CD8-positive, alpha-beta memory T cell (primary cell): ENCODE measurements around the gene DCP1B. TPM values are rescaled to one million over a fixed set of nuclear protein-coding genes. Genes with fewer than 3 reads are reported as not detected.

Source experiments
- CTCF ChIA-PET: fragments of 350-600 bp; sonication (Branson Sonifier 250); formaldehyde crosslinking; loops from one replicate; lab custom pipeline; 2021; ENCODE audit warnings: antibody characterized with exemption; lab: Charles Lee
- POLR2A ChIA-PET: fragments of 350-600 bp; sonication (Branson Sonifier 250); formaldehyde crosslinking; loops from one replicate; lab custom pipeline; 2021; ENCODE audit warnings: antibody characterized with exemption; lab: Charles Lee
- DNase-seq, 5 donors: peaks; one replicate each; pipeline versions ENCODE4 v3.0.0 to v3.0.0-alpha.2; 2020 to 2022; ENCODE audit warnings: mixed read lengths in 1 of 5
- H3K27ac ChIP-seq: one replicate; pipeline ENCODE4 v1.7.0; 2013; ENCODE audit warnings: low read depth, mild to moderate bottlenecking, low read length, moderate library complexity
- H3K27me3 ChIP-seq: 2 replicates; pipeline ENCODE4 v1.7.0; 2013; ENCODE audit warnings: low read length, mild to moderate bottlenecking; ENCODE audit not compliant: insufficient read depth, poor library complexity, severe bottlenecking
- H3K36me3 ChIP-seq: 2 replicates; pipeline ENCODE4 v1.7.0; 2013; ENCODE audit warnings: mild to moderate bottlenecking, low read length, moderate library complexity; ENCODE audit not compliant: insufficient read depth
- H3K4me1 ChIP-seq: 2 replicates; pipeline ENCODE4 v1.7.0; 2013; ENCODE audit warnings: mild to moderate bottlenecking, low read length, moderate library complexity; ENCODE audit not compliant: insufficient read depth
- H3K4me3 ChIP-seq: 2 replicates; pipeline ENCODE4 v1.7.0; 2013; ENCODE audit warnings: mild to moderate bottlenecking, low read length
- H3K9me3 ChIP-seq: 2 replicates; pipeline ENCODE4 v1.7.0; 2013; ENCODE audit warnings: mild to moderate bottlenecking, low read length
- H3K27ac Mint-ChIP-seq, 8 donors: one replicate each; pipeline ENCODE4 v1.8.0; 2020 to 2021; ENCODE audit warnings: mixed read lengths in 8 of 8, mild to moderate bottlenecking in 6 of 8, inconsistent platforms in 3 of 8, moderate library complexity in 3 of 8
- H3K27me3 Mint-ChIP-seq, 2 donors: one replicate each; pipeline ENCODE4 v1.8.0; 2020 to 2021; ENCODE audit warnings: mixed read lengths in 2 of 2, mild to moderate bottlenecking in 1 of 2, moderate library complexity in 1 of 2
- H3K36me3 Mint-ChIP-seq, 3 donors: one replicate each; pipeline ENCODE4 v1.8.0; 2020 to 2021; ENCODE audit warnings: mixed read lengths in 3 of 3, inconsistent platforms in 1 of 3, mild to moderate bottlenecking in 1 of 3
- H3K4me1 Mint-ChIP-seq, 3 donors: one replicate each; pipeline ENCODE4 v1.8.0; 2020 to 2021; ENCODE audit warnings: mixed read lengths in 3 of 3, inconsistent platforms in 1 of 3, mild to moderate bottlenecking in 1 of 3
- H3K4me3 Mint-ChIP-seq, 7 donors: one replicate each; pipeline ENCODE4 v1.8.0; 2020 to 2021; ENCODE audit warnings: mixed read lengths in 7 of 7, mild to moderate bottlenecking in 6 of 7, moderate library complexity in 4 of 7, inconsistent platforms in 2 of 7
- H3K9me3 Mint-ChIP-seq, 5 donors: one replicate each; pipeline ENCODE4 v1.8.0; 2020 to 2022; ENCODE audit warnings: mixed read lengths in 5 of 5, mild to moderate bottlenecking in 3 of 5, moderate library complexity in 2 of 5, inconsistent platforms in 1 of 5
- polyA plus RNA-seq: library from polyadenylated mRNA; unstranded; fragments of 300-500 nt; fragmentation: Illumina TruSeq; gene quantifications from one replicate; pipeline ENCODE4 v1.2.3, GENCODE V29; 2021
- total RNA-seq, 2 experiments: library from RNA; stranded (reverse); gene quantifications; one replicate each; pipeline ENCODE4 v1.2.3, GENCODE V29; 2021

Gene DCP1B
- total and polyA plus RNA-seq, 3 experiments from 2014 or later = 13.9 to 26.0 (median 16.7) TPM

GRCh38 chr12:1912580-1913376 is 91.5 kb downstream of the DCP1B start:
- Mint-ChIP-seq H3K36me3 (peaks cover 0 to 3% (median 0%) of the 10 kb centered on the region in 3 donors), H3K4me3 (peak overlapping the region in 1 of 7 donors; percentile 61), H3K27ac (no peak overlapping the region), H3K27me3 (peaks cover 3 to 20% of the 10 kb centered on the region in 2 donors), H3K9me3 (peaks cover 0 to 1% (median 0%) of the 10 kb centered on the region in 5 donors), H3K4me1 (peaks cover 23 to 25% (median 23%) of the 10 kb centered on the region in 3 donors)
- H3K27ac ChIP-seq = no peak overlapping the region
- no peaks in the 10 kb centered on the region for H3K27me3 ChIP-seq
- peaks cover 25% of the 10 kb centered on the region for H3K4me1 ChIP-seq
- CTCF ChIA-PET = no interaction called here
- POLR2A ChIA-PET = no interaction called here
- H3K4me3 ChIP-seq = no peak overlapping the region
- no peaks in the 10 kb centered on the region for H3K9me3 ChIP-seq
- no peaks in the 10 kb centered on the region for H3K36me3 ChIP-seq
- no peak for DNase-seq

- H3K9me3 ChIP-seq = no peaks in the 10 kb centered on the region
- DNase-seq = no peak
- no peaks in the 10 kb centered on the region for H3K27me3 ChIP-seq
- CTCF ChIA-PET = no interaction called here
- peaks cover 20% of the 10 kb centered on the region for H3K4me1 ChIP-seq
- POLR2A ChIA-PET = no interaction called here
- H3K36me3 ChIP-seq = no peaks in the 10 kb centered on the region
- H3K27me3 Mint-ChIP-seq = peaks cover 1 to 28% of the 10 kb centered on the region in 2 donors
- H3K4me3 ChIP-seq = no peak overlapping the region
- H3K4me1 Mint-ChIP-seq = peaks cover 25 to 30% (median 25%) of the 10 kb centered on the region in 3 donors
- no peak overlapping the region for H3K4me3 Mint-ChIP-seq
- peaks cover 0 to 7% (median 0%) of the 10 kb centered on the region in 3 donors for H3K36me3 Mint-ChIP-seq
- peaks cover 0 to 7% (median 4%) of the 10 kb centered on the region in 5 donors for H3K9me3 Mint-ChIP-seq
- H3K27ac Mint-ChIP-seq = no peak overlapping the region
- no peak overlapping the region for H3K27ac ChIP-seq
These were observed 92.4 kb downstream of the DCP1B start for GRCh38 chr12:1911598-1912575.

- no peak overlapping the region for H3K4me3 Mint-ChIP-seq
- ChIA-PET POLR2A (no interaction called here), CTCF (no interaction called here)
- peaks cover 0 to 13% (median 0%) of the 10 kb centered on the region in 3 donors for H3K36me3 Mint-ChIP-seq
- no peak overlapping the region for H3K27ac Mint-ChIP-seq
- H3K4me3 ChIP-seq = no peak overlapping the region
- H3K9me3 ChIP-seq = no peaks in the 10 kb centered on the region
- H3K4me1 Mint-ChIP-seq = peaks cover 13 to 18% (median 14%) of the 10 kb centered on the region in 3 donors
- H3K9me3 Mint-ChIP-seq = peaks cover 7 to 21% (median 17%) of the 10 kb centered on the region in 5 donors
- H3K27me3 ChIP-seq = no peaks in the 10 kb centered on the region
- DNase-seq = no peak
- peaks cover 5 to 23% of the 10 kb centered on the region in 2 donors for H3K27me3 Mint-ChIP-seq
- H3K36me3 ChIP-seq = no peaks in the 10 kb centered on the region
- H3K4me1 ChIP-seq = peaks cover 6% of the 10 kb centered on the region
- H3K27ac ChIP-seq = no peak overlapping the region
These were observed 93.8 kb downstream of the DCP1B start for GRCh38 chr12:1910468-1910867.

- no peaks in the 10 kb centered on the region for H3K9me3 ChIP-seq
- H3K4me3 Mint-ChIP-seq = peak overlapping the region in 2 of 7 donors; percentile 12 to 47
- peaks cover 0 to 13% (median 0%) of the 10 kb centered on the region in 3 donors for H3K36me3 Mint-ChIP-seq
- ChIA-PET CTCF (no interaction called here), POLR2A (no interaction called here)
- H3K4me1 ChIP-seq = no peaks in the 10 kb centered on the region
- H3K4me3 ChIP-seq = no peak overlapping the region
- H3K27me3 ChIP-seq = no peaks in the 10 kb centered on the region
- peaks cover 5 to 19% of the 10 kb centered on the region in 2 donors for H3K27me3 Mint-ChIP-seq
- no peak for DNase-seq
- H3K27ac Mint-ChIP-seq = no peak overlapping the region
- peaks cover 0 to 11% (median 3%) of the 10 kb centered on the region in 3 donors for H3K4me1 Mint-ChIP-seq
- H3K36me3 ChIP-seq = no peaks in the 10 kb centered on the region
- H3K27ac ChIP-seq = no peak overlapping the region
- peaks cover 20 to 35% (median 26%) of the 10 kb centered on the region in 5 donors for H3K9me3 Mint-ChIP-seq
These were observed 95.5 kb downstream of the DCP1B start for GRCh38 chr12:1908758-1909157.

GRCh38 chr12:1907652-1908611 is 96.3 kb downstream of the DCP1B start:
- H3K4me3 Mint-ChIP-seq = peak overlapping the region in 6 of 7 donors; percentile 47 to 86 (median 71)
- no peak overlapping the region for H3K4me3 ChIP-seq
- peak overlapping the region in 1 of 8 donors; percentile 14 for H3K27ac Mint-ChIP-seq
- H3K9me3 ChIP-seq = no peaks in the 10 kb centered on the region
- peaks cover 5 to 18% of the 10 kb centered on the region in 2 donors for H3K27me3 Mint-ChIP-seq
- H3K4me1 ChIP-seq = no peaks in the 10 kb centered on the region
- H3K9me3 Mint-ChIP-seq = peaks cover 28 to 43% (median 35%) of the 10 kb centered on the region in 5 donors
- no peaks in the 10 kb centered on the region for H3K27me3 ChIP-seq
- H3K4me1 Mint-ChIP-seq = peaks cover 0 to 11% (median 3%) of the 10 kb centered on the region in 3 donors
- H3K36me3 Mint-ChIP-seq = peaks cover 0 to 13% (median 0%) of the 10 kb centered on the region in 3 donors
- no peak overlapping the region for H3K27ac ChIP-seq
- POLR2A ChIA-PET = no interaction called here
- CTCF ChIA-PET = no interaction called here
- DNase-seq = peak in 2 of 5 donors; percentile 19 to 29
- no peaks in the 10 kb centered on the region for H3K36me3 ChIP-seq

GRCh38 chr12:1906579-1906978 is 97.7 kb downstream of the DCP1B start:
- no peak for DNase-seq
- no peak overlapping the region for H3K27ac ChIP-seq
- ChIA-PET POLR2A (no interaction called here), CTCF (no interaction called here)
- Mint-ChIP-seq H3K36me3 (peaks cover 0 to 23% (median 0%) of the 10 kb centered on the region in 3 donors), H3K27me3 (peaks cover 5 to 25% of the 10 kb centered on the region in 2 donors), H3K4me1 (peaks cover 0 to 11% (median 3%) of the 10 kb centered on the region in 3 donors), H3K27ac (no peak overlapping the region), H3K9me3 (peaks cover 31 to 57% (median 47%) of the 10 kb centered on the region in 5 donors), H3K4me3 (peak overlapping the region in 1 of 7 donors; percentile 37)
- no peaks in the 10 kb centered on the region for H3K27me3 ChIP-seq
- no peaks in the 10 kb centered on the region for H3K36me3 ChIP-seq
- H3K9me3 ChIP-seq = no peaks in the 10 kb centered on the region
- H3K4me1 ChIP-seq = no peaks in the 10 kb centered on the region
- no peak overlapping the region for H3K4me3 ChIP-seq

GRCh38 chr12:1904875-1905274 is 99.4 kb downstream of the DCP1B start:
- H3K9me3 ChIP-seq = no peaks in the 10 kb centered on the region
- H3K4me1 ChIP-seq = no peaks in the 10 kb centered on the region
- peaks cover 6 to 33% of the 10 kb centered on the region in 2 donors for H3K27me3 Mint-ChIP-seq
- H3K36me3 ChIP-seq = no peaks in the 10 kb centered on the region
- no peak for DNase-seq
- H3K36me3 Mint-ChIP-seq = peaks cover 0 to 20% (median 0%) of the 10 kb centered on the region in 3 donors
- no peak overlapping the region for H3K27ac ChIP-seq
- ChIA-PET CTCF (no interaction called here), POLR2A (no interaction called here)
- no peaks in the 10 kb centered on the region for H3K27me3 ChIP-seq
- no peak overlapping the region for H3K4me3 ChIP-seq
- no peak overlapping the region for H3K27ac Mint-ChIP-seq
- H3K9me3 Mint-ChIP-seq = peaks cover 31 to 57% (median 48%) of the 10 kb centered on the region in 5 donors
- no peak overlapping the region for H3K4me3 Mint-ChIP-seq
- H3K4me1 Mint-ChIP-seq = peaks cover 0 to 11% (median 3%) of the 10 kb centered on the region in 3 donors
